Stimulated activated naive CD4-positive, alpha-beta T cell treated with Interleukin-2 at 50 U/mL for 16 hours (primary cell): Measurements from ENCODE around the gene SERINC2.

ENCODE experiments used
- DNase-seq: peaks from one replicate; lab custom pipeline; 2025; lab: John Stamatoyannopoulos, UW

SERINC2 gene

DNA sequence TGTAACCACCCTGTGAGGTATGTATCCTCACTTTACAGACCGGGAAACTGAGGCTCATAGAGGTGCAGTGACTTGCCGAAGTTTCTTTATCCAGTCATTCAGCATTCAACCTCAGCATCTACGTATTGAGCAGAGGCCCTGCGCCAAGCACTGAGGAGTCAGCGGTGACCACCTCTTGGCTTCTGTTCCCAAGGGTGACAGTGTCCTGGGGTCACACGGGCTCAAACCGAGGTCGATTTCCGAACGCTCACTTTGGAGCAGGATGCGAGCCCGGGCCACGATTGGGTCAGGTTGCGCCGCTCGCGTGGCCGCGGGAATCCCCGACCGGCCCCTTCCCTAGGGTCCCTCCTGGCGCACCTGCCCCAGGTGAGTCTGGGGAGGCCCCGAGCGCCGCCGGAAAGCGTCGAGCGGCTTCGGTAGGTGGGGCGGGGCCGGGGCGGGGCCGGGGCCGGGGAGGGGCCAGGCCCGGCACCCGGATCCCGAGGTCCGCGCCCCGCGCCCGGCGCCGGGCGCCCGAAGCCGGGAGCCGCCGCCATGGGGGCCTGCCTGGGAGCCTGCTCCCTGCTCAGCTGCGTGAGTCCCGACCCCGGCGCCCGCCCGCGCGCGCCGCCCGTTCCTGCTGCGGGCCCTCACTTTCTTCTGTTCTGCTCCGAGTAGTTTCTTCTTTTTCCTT, at the start of gene SERINC2:
Gene SERINC2 (plus strand): TSS at position 482 of the 673 bp plus-strand sequence. CDS start 53 bp downstream, at position 535.
- peak; percentile 7 for DNase-seq

GRCh38 chr1:31364561-31365250, 48.3 kb upstream of the SERINC2 start:
- no peak for DNase-seq

GRCh38 chr1:31366796-31367195, 46.2 kb upstream of the SERINC2 start:
- DNase-seq: no peak

DNA sequence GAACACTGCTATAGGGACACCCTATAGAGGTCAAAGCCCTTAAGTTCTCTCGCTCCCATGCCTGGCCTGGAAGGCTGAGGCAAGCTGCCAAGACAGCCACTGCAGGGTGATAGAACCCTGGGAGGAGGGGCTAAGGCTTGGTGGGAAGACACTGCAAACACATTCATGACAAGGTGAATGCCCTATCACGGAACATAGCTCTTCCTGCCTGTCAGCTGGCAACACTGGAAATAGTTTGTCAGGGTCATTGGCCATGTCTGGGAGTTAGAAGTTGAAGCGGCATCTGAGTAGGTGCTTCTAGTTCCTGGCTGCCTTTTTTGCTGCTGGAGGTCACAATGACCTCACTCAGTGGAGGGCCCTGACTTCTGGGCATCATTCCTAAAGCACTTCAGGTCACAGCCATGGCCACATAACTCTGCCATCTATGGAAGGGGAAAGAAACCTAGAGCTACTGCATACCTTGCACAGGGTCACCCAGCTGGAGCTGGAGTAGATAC, 44.4 kb upstream of the SERINC2 start:
- no peak for DNase-seq

DNA sequence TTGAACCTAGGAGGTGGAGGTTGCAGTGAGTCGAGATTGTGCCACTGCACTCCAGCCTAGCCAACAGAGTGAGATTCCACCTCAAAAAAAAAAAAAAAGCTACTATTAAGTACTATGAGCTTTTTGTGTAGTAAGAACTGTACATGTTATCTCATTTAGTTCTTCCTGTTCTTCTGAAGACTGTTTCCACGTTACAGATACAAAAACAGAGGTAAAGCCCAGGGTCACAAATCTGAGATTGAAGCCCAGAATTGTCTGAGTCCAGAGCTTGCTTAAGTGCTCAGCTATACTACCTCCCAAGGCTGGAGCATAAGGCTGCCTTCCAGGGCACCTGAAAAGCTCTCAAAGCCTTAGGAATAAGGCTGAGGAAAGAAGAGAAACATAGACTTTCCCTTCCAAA, 43.0 kb upstream of the SERINC2 start:
- DNase-seq: no peak

- no peak for DNase-seq
Measured at GRCh38 chr1:31370565-31370964, 42.4 kb upstream of the SERINC2 start.

GRCh38 chr1:31371121-31371959, 41.7 kb upstream of the SERINC2 start:
- DNase-seq: no peak

- DNase-seq: no peak
Measured at GRCh38 chr1:31372051-31372450, 41.0 kb upstream of the SERINC2 start.

DNA sequence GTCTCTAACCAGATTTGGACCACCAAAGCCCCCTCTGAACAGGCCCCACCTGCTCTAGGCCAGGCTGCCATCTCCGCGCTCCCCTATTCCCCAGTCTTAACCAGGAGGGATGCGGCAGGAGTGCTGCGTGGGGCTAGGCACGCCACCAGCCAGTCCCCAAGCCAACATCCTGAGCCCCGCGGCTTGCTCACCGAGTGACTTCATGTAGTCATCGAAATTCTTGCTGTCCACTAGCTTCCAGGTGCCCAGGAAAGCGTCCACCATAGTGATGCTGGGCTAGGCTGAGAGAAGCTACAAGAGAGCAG, 40.3 kb upstream of the SERINC2 start:
- no peak for DNase-seq

GRCh38 chr1:31373056-31373896, 39.7 kb upstream of the SERINC2 start, which contains the start of gene FABP3:
Gene FABP3, minus strand, starts transcription at chr1:31373076. Its CDS starts 62 bp downstream, at chr1:31373014.
- no peak for DNase-seq

GRCh38 chr1:31373897-31374486, 39.0 kb upstream of the SERINC2 start:
- no peak for DNase-seq

- no peak for DNase-seq
Measured at GRCh38 chr1:31374511-31375196, 38.4 kb upstream of the SERINC2 start.

DNA sequence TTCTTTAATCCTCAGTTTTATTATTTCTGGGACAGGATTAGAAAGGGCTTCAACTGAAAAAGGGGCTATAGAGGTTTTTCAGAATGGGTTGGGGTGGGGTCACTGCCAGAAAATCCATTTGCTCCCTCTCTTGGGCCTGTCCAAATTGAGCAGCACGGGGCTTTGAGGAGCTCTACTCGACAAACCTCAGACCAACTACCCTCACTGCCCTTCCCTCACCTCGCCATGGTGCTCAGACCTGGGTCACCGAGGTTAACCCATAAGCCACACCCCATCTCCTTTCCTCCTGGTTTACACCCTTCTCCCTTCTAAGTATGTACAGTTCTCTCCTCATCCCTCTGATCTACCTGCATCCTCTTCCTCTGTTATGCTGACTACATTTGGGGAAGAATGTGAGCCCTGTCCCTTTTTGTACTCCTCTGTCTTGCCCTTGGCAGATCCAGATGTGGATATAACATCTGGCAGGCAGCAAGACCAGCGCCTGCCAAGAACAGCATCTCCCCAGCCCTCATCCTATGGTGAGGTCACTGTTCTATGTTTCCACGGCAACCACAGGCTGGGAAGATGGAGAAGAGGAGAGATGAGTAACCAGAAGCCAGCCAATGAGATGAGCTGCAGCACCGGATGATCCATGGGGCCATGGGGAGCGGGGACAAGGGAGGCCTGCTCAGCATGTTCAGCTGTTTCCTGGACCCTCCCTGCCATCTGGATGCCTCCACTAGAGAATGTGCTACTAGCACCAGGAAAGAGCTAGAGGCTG, 36.5 kb upstream of the SERINC2 start:
- no peak for DNase-seq

GRCh38 chr1:31377364-31377863, 35.6 kb upstream of the SERINC2 start:
- no peak for DNase-seq

DNA sequence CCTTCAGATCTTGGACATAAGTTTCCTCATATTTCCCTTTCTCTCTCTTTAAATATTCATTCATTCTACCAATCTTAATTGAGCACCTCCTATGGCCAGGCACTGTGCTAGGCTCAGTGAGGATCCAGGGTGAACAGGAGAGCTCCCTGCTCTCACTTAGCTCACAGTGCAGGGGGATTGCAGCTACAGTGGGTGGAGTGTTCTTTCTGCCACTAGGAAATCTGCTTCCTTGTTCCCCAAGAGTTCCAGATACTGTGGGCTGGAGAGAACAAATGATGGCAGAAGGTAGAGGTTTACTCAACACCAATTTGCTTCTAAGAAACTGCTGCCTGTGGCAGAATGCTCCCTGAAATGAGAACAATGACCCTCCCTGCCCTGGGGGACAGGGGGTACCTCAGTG, 35.0 kb upstream of the SERINC2 start:
- DNase-seq: no peak

- no peak for DNase-seq
Measured at GRCh38 chr1:31380181-31380580, 32.8 kb upstream of the SERINC2 start.

GRCh38 chr1:31381394-31382294, 31.4 kb upstream of the SERINC2 start:
- DNase-seq: no peak

DNA sequence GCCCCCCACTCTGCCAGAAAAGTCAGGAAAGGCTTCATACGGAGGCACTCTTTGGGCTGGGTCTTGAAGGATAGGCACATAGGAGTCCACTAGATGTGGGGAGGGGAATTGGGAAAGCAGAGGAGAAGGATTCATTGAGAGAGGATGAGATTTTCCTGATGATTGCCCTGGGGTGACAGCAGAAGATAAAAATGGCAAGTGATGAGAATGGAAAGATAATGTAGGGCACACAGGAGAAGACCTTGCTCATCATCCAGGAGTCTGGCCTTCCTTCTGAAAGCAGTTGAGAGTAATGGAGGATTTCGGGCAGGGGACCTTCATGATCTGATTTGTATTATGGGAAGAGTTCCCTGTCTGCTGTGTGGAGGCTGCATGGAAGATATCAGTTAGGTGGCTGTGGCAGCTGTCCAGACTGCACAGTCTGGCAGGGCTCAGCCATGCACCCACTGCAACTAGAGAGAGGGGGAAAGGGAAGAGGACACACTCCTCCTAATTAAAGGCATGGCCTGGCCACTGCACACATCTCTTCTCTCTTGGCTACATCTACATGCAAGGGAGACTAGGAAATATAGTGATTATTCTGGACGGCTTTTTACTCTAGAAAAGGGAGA, 30.5 kb upstream of the SERINC2 start:
- DNase-seq: no peak
